Measurements from ENCODE around the gene IL20.

DNA sequence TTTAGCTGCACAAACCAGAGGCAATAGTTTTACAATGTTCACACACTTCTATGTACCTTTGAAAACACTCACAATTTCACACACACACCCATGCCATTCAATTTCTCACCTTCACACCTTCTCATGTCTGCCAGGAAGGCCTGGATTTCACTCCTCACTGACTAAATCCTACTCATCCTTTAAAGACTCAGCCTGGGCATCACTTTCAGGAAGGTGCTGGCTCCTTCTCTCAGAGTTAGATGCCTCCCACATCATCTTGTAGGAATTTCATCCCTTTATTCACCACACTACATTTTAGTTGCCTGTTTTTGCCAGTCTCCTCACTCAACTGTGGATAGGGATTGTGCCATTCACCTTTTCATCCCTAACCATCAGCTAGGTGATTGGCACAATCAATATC, 2.3 kb downstream of the IL20 start:
- no peak for TF ChIP-seq RAD21 (IDR thresholded peaks at IDR 0.05; ENCODE audit: low read depth)
- TF ChIP-seq, protein P1, sequence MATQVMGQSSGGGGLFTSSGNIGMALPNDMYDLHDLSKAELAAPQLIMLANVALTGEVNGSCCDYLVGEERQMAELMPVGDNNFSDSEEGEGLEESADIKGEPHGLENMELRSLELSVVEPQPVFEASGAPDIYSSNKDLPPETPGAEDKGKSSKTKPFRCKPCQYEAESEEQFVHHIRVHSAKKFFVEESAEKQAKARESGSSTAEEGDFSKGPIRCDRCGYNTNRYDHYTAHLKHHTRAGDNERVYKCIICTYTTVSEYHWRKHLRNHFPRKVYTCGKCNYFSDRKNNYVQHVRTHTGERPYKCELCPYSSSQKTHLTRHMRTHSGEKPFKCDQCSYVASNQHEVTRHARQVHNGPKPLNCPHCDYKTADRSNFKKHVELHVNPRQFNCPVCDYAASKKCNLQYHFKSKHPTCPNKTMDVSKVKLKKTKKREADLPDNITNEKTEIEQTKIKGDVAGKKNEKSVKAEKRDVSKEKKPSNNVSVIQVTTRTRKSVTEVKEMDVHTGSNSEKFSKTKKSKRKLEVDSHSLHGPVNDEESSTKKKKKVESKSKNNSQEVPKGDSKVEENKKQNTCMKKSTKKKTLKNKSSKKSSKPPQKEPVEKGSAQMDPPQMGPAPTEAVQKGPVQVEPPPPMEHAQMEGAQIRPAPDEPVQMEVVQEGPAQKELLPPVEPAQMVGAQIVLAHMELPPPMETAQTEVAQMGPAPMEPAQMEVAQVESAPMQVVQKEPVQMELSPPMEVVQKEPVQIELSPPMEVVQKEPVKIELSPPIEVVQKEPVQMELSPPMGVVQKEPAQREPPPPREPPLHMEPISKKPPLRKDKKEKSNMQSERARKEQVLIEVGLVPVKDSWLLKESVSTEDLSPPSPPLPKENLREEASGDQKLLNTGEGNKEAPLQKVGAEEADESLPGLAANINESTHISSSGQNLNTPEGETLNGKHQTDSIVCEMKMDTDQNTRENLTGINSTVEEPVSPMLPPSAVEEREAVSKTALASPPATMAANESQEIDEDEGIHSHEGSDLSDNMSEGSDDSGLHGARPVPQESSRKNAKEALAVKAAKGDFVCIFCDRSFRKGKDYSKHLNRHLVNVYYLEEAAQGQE (IDR thresholded peaks at IDR 0.05; ENCODE audit: low read depth): no peak
- TF ChIP-seq TEAD4 (IDR thresholded peaks at IDR 0.05): no peak
- TF ChIP-seq TCF12 (IDR thresholded peaks at IDR 0.05; ENCODE audit: low read depth): no peak
- TF ChIP-seq EP300 (IDR thresholded peaks at IDR 0.05; ENCODE audit: borderline replicate concordance): no peak
- TF ChIP-seq NFIC (IDR thresholded peaks at IDR 0.05): no peak
- TF ChIP-seq YY1 (IDR thresholded peaks at IDR 0.05; ENCODE audit: low read depth): no peak
- TF ChIP-seq, protein P2, sequence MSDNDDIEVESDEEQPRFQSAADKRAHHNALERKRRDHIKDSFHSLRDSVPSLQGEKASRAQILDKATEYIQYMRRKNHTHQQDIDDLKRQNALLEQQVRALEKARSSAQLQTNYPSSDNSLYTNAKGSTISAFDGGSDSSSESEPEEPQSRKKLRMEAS (IDR thresholded peaks at IDR 0.05): no peak
- TF ChIP-seq CEBPB (IDR thresholded peaks at IDR 0.05): no peak
